Ectodermal cell (in vitro differentiated cells): ENCODE data around the gene MBD3L2.
"Not testable (repeated sequence)": the region's sequence is repeated elsewhere in the genome, so short reads cannot be mapped to it uniquely, and the experiment has no call there.

Experiments
- H3K27ac ChIP-seq: 2 replicates; pipeline ENCODE4 v1.7.0; 2013; ENCODE audit warnings: mild to moderate bottlenecking, low read depth, low read length; ENCODE audit not compliant: insufficient read depth, poor library complexity, severe bottlenecking
- H3K27me3 ChIP-seq: 2 replicates; pipeline ENCODE4 v1.7.0; 2013; ENCODE audit warnings: mild to moderate bottlenecking, low read length; ENCODE audit not compliant: insufficient read depth, control insufficient read depth, poor library complexity, severe bottlenecking
- H3K36me3 ChIP-seq: one replicate; pipeline ENCODE4 v1.7.0; 2013; ENCODE audit warnings: low read length; ENCODE audit not compliant: control insufficient read depth, insufficient read depth
- H3K4me1 ChIP-seq: one replicate; pipeline ENCODE4 v1.7.0; 2013; ENCODE audit warnings: low read length; ENCODE audit not compliant: control insufficient read depth, insufficient read depth
- H3K4me3 ChIP-seq: 2 replicates; pipeline ENCODE4 v1.7.0; 2013; ENCODE audit warnings: low read depth, low read length, control low read depth; ENCODE audit not compliant: insufficient read depth
- H3K9me3 ChIP-seq: 2 replicates; pipeline ENCODE4 v1.7.0; 2013; ENCODE audit warnings: mild to moderate bottlenecking, low read length, moderate library complexity; ENCODE audit not compliant: control insufficient read depth
- WGBS, 2 experiments: methylation state at CpG; one replicate each; pipeline ENCODE4 v1.1.7; 2013; ENCODE audit warnings: missing lambda C conversion rate in 2 of 2; 5-methylcytosine and 5-hydroxymethylcytosine counted together

Gene MBD3L2

GRCh38 chr19:7021331-7021730 lies 27.8 kb upstream of the MBD3L2 start, which contains the start of gene MBD3L2B:
Gene MBD3L2B (minus strand): TSS chr19:7021431. CDS start chr19:7021397, 34 bp downstream.
- H3K4me1 ChIP-seq, H3K4me3 ChIP-seq, H3K27me3 ChIP-seq, H3K9me3 ChIP-seq, H3K36me3 ChIP-seq, H3K27ac ChIP-seq: not testable (repeated sequence)
- no CpG with 5 or more reads among the region's 6 CpGs for WGBS, 2 experiments

GRCh38 chr19:7028790-7029189 lies 20.3 kb upstream of the MBD3L2 start:
- H3K4me1 ChIP-seq, H3K36me3 ChIP-seq: not testable (repeated sequence)
- no CpG with 5 or more reads among the region's 1 CpG for WGBS, 2 experiments

GRCh38 chr19:7030278-7030677 lies 18.8 kb upstream of the MBD3L2 start, which contains the start of gene MBD3L5:
Gene MBD3L5 (plus strand): TSS chr19:7030578. CDS start chr19:7030612, 34 bp downstream.
- H3K36me3 ChIP-seq, H3K27me3 ChIP-seq, H3K27ac ChIP-seq, H3K4me1 ChIP-seq, H3K4me3 ChIP-seq, H3K9me3 ChIP-seq: not testable (repeated sequence)
- no CpG with 5 or more reads among the region's 9 CpGs for WGBS, 2 experiments

More at GRCh38 chr19:7028790-7029189, 20.3 kb upstream of the MBD3L2 start:
- H3K9me3 ChIP-seq, H3K27me3 ChIP-seq, H3K27ac ChIP-seq, H3K4me3 ChIP-seq: not testable (repeated sequence)

- H3K36me3 ChIP-seq, H3K9me3 ChIP-seq, H3K4me1 ChIP-seq, H3K27ac ChIP-seq, H3K27me3 ChIP-seq, H3K4me3 ChIP-seq: not testable (repeated sequence)
- no CpG with 5 or more reads among the region's 9 CpGs for WGBS, 2 experiments
Measured at GRCh38 chr19:7040079-7040478, 9.0 kb upstream of the MBD3L2 start, which contains the start of gene MBD3L4. Gene MBD3L4 (minus strand): TSS chr19:7040179. CDS start chr19:7040144, 35 bp downstream.

DNA sequence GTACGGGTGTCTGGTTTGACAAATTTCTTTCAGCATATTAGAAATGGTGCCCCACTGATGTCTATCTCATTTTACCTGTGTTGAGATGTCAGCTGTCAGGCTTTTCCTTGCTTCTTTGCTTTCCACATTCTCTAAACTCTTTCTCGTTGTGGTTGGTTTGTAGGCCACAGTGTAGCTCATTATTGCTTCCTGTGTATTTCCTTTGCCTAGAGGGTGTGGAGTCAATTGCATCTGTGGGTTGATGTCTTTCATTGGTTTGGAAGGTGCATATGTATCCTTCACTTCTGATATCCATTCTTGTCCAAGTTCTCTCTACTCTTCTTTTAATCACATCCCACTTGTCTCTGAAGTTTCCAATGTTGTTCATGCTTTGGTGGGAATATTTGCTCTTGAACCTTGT lies 7.6 kb upstream of the MBD3L2 start:
- H3K4me1 ChIP-seq, H3K36me3 ChIP-seq, H3K27ac ChIP-seq, H3K4me3 ChIP-seq, H3K27me3 ChIP-seq, H3K9me3 ChIP-seq: not testable (repeated sequence)
- WGBS, 2 experiments, result no CpG with 5 or more reads among the region's 2 CpGs

GRCh38 chr19:7051421-7051820 lies 2.3 kb downstream of the MBD3L2 start:
- not testable (repeated sequence) for H3K27me3 ChIP-seq, H3K4me3 ChIP-seq, H3K9me3 ChIP-seq, H3K27ac ChIP-seq, H3K36me3 ChIP-seq, H3K4me1 ChIP-seq
- no CpG with 5 or more reads among the region's 5 CpGs for whole genome bisulfite sequencing, 2 experiments

DNA sequence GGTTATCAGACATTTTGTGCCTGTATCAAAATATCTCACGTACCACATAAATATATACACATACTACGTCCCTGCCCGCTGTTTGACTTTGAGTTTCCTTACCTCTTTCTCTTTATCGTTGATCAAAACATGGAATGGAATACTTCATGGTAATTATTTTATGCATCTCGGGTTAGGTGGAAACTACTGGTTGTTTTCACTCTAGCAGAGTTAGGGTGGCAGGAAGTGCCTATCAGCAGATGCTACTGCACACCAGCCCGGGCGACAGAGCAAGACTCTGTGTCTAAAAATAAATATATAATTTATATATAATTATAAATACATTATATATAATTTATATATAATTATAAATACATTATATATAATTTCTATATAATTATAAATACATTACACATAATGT lies 3.8 kb downstream of the MBD3L2 start:
- not testable (repeated sequence) for H3K4me1 ChIP-seq, H3K27ac ChIP-seq, H3K27me3 ChIP-seq, H3K36me3 ChIP-seq, H3K4me3 ChIP-seq, H3K9me3 ChIP-seq
- WGBS, 2 experiments, result 90% methylated on average over 4 of the region's 7 CpGs; no CpG with 5 or more reads in 1 of the 2 experiments

GRCh38 chr19:7054635-7055368 lies 5.7 kb downstream of the MBD3L2 start:
- not testable (repeated sequence) for H3K4me1 ChIP-seq, H3K4me3 ChIP-seq, H3K36me3 ChIP-seq, H3K27me3 ChIP-seq, H3K9me3 ChIP-seq, H3K27ac ChIP-seq
- WGBS, 2 experiments, result 92 to 96% methylated on average over 5 of the region's 14 CpGs

DNA sequence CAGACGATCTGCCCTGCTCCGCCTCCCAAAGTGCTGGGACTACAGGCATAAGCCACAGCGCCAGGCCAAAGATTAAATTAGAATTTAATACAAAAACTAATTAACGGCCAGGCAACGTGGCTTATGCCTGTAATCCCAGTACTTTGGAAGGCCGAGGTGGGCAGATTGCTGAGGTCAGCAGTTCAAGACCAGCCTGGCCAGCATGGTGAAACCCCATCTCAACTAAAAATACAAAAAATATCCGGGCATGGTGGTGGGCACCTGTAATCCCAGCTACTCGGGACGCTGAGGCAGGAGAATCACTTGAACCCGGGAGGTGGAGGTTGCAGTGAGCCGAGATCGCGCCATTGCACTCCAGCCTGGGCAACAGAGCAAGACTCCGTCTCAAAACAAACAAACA lies 6.6 kb downstream of the MBD3L2 start:
- not testable (repeated sequence) for H3K36me3 ChIP-seq, H3K4me1 ChIP-seq, H3K27ac ChIP-seq, H3K9me3 ChIP-seq, H3K27me3 ChIP-seq, H3K4me3 ChIP-seq
- WGBS, 2 experiments, result 89 to 91% methylated on average over 9 to 11 of the region's 14 CpGs

GRCh38 chr19:7056371-7056770 lies 7.2 kb downstream of the MBD3L2 start:
- not testable (repeated sequence) for H3K27me3 ChIP-seq, H3K4me3 ChIP-seq, H3K27ac ChIP-seq, H3K9me3 ChIP-seq, H3K36me3 ChIP-seq, H3K4me1 ChIP-seq
- WGBS, 2 experiments, result 91 to 96% methylated on average over 7 of the region's 16 CpGs

- H3K27me3 ChIP-seq, H3K4me1 ChIP-seq, H3K9me3 ChIP-seq, H3K27ac ChIP-seq, H3K4me3 ChIP-seq, H3K36me3 ChIP-seq: not testable (repeated sequence)
- no CpG with 5 or more reads among the region's 8 CpGs for WGBS, 2 experiments
Measured at GRCh38 chr19:7058576-7058975, 9.5 kb downstream of the MBD3L2 start, which contains the start of gene MBD3L3. Gene MBD3L3 (minus strand): TSS chr19:7058676. CDS start chr19:7058605, 71 bp downstream.
